Fibroblast of upper back skin (primary cell): ENCODE results near the gene MKKS.

Experiments used
- DNase-seq: peaks from one replicate; pipeline ENCODE4 v3.0.0-alpha.2; 2013

The MKKS gene

DNA sequence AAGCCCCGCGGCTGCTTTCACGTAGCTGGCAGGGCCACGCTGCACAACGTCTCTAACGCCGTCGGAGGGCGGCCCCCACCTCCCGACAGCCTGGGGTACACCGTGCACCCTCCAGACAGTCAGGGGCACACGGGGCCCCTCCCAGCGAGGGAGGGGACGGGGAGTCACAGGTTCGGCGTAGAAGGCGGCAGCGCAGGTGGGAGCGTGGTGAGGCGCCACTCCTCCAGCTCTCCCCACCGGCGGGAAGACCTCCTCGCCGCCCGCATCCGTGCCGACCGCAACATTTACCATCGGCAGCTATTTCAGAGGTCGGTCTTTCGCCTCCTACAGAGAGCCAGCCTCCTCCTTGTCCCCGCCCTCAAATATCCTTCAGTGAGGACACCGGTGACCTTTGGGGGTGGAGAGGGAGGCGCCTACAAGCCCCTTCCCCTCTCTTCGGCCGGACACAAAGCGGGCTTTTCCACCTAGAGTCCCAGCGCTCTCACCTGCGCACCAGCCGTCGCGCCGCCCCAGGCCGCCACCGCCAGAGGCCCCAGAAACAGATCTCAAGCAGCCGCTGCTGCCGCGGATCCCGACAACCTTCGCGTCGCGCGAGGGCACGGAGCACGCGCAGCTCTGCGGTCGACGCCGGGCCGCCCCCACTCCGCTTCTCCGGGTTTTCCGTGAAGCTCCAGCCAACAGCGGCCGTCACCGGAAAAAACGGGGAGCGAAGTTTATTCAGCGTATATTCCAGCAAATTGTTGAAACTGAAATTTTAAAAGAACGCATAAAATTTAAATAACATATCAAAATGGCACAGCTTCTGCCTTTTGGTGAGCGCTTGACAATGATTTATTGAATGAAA lies at the start of gene MKKS:
MKKS (minus strand) TSS at position 600 of the 844 bp plus-strand sequence. CDS start 20,708 bp downstream, outside the sequence.
- peak; percentile 89 for DNase-seq

DNA sequence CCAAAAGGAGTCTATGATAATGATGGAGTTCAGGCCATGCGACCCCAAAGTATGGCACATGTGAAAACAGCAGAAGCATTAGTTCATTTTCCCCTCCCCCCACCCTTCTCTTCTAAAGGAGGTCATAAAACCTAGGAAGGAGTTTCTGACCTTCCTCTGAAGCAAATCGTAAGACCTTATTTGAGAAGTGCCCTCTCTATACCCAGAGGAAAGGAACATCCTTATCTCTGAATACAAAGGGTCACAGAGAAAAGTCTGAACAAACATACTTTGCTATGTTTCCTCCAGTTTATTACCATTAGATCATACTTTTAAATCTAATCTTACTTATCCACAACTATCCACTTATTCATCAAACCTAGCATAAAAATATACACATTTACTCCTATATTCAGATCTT lies 49.7 kb upstream of the MKKS start:
- no peak for DNase-seq

DNA sequence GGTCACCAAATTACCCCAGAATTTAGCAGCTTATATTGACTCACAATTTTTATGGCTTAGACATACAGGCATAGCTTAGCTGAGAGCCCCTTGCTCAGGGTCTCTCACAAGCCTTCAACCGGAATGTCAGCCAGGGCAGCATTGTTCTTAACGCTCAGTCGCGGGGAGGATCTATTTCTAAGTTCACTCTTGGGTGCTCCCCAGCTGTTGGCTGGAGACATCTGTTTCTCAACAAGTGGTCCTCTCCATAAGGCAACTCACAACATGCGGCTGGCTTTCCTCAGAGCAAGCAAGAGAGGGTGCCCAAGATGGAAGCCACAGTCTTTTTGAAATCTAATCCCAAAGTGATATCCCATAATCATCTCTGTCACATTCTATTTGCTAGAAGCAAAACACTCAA lies 47.7 kb upstream of the MKKS start:
- no peak for DNase-seq

DNA sequence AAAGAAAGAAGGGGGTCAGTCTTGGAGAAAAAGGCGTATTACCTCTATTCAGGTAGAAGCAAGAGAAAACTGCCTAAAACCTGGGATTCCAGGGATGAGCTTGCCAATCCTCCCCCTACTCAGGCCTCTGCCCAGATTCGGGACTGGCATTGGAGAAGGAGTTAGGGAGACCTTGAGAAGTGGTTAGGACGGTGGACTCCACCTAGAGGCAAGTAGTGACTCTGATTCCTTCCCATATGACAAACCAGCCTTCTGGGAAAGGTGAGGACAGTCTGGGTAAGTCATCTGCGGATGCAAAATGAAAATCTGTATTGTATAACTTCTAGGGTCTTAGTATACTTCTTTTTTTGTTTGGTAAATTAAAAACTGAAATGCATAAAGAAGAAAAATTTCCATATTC lies 44.9 kb upstream of the MKKS start:
- no peak for DNase-seq

DNA sequence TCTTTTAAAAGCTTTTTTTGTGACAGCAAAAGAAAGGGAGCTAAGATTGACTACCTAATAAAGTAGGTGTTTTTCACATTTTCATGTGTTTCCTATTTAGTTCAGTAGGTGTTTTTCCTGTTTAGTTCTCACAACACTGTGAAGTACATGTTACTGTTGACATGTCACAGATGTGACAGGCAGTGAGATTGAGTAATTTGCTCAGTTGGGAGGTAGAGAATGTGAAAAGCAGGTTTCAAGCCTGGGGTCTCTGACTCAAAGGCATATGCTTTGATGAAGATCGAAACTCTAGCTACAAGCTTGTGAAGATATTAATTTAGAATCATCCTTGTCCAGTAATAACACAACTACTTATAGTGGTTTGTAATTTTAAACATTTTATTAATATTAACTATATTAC lies 44.2 kb upstream of the MKKS start:
- no peak for DNase-seq

DNA sequence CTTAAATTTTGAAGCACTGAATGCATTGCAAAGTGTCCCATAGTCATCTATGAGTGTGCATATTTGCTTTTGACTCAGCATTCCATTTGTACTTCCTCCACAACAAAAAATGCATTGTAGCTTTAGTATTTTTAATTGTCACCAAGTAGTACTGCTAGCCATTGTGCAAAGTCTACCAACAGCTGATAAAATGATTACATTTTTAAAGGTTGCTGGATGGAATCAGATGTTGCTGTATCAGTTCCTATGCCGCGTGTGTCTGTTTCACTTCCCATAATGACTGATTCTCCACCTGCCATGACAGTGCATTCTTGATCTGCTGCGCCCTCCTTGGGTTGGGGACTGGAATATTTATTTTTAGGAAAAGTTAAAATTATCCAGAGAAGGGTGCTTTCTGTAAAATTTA lies 42.3 kb upstream of the MKKS start:
- peak; percentile 21 for DNase-seq

DNA sequence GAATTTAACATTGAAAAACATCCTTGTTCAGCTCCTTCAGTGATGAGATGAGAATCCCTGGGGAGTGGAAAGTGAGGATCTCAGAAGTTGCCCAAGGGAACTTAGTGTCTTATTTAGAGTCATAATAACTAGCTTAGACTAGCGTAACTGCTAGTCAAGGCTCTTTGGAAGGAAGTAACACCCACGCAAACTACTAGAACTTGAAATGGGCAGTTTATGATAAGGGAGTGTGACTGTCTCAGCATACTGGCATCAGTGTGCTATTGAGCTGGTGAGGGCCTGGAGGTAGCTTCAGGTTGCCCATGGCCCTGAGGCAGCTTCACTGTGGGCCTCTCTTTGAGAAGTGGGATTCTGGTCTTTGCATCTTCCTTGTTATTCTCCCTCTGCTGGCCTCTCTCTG lies 41.2 kb upstream of the MKKS start:
- DNase-seq, result no peak

DNA sequence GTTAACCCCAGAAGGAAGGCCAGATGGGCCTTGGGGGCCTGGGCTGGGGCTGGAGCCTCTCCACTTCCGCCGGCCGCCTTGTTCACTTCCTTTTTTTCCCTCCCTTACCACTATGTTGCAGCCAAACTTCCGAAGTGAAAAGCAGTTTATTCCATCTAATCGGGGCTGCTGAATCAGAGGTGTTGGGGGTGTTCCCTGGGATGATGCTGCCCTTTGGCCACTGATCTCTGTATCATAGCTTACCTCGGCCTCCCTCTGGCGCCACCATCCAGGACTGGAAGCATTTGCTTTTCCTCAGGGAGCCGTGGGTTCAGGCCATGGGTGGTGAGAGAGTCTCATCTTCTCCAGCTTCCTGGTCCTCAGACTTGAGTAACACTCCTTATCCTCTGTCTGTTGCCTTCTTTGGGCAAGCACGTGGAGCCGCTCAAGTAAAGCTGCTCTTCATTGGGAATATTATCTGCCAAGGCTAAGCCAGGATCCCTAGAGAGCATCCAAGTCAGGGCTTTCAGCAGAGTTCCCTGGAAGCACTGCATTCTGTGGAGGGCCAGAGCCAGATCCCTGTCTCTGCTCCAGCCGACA lies 40.7 kb upstream of the MKKS start:
- no peak for DNase-seq

DNA sequence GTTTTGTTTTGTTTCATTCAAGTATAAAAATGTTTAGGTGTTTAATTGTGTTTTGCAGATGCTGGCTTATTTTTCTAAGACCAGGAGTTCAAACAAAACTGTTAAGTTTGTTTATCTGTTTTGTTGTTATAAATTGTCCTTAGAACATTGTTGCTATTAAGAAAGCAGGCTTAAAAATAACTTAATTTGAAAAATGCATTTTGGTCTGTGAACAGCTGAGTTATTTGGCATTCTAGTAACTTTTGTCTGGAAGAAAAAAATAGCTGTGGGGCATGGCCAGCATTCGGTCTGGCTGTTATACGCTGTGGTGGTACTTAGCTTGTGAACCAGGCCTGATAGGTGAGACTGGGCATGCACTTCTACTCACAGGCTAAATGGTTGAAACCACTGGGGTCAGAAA lies 38.8 kb upstream of the MKKS start:
- DNase-seq, result no peak

DNA sequence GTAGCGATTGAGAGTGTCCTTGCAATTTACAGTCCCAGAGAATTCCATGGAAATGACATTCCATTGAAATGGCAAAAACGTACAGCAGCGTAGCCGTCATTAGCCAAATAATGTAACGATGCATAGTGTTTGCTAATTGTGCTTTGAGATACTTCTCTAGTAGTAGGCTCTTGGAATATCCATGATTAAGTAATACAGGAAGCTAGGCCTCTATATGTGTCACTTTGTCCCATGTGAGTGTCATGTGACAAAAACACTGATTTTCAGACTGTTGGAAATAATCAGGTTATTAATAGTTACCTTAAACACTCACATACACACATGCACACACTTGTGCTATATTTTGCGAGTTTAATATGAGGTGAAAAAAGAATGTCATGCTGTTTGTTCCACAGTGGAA lies 36.3 kb upstream of the MKKS start:
- no peak for DNase-seq

DNA sequence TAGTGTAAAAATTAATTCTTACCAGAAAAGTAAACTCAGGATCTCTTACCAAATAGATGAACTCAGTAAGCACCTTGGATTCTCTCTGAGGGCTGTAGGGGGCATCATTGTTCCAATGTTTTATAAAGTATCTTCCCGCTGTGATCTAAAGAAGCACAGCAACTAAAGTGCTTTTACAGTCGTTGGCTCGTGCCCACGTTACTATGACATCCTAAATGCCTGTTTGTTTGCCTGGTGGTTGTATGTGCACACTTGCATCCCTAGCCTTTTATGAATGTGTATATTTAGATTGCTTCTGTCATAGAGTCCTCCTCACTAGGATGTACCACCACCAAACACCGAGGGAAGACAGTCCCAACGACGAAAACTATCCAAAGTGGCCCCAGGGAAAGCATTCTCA lies 35.6 kb upstream of the MKKS start:
- peak; percentile 80 for DNase-seq

DNA sequence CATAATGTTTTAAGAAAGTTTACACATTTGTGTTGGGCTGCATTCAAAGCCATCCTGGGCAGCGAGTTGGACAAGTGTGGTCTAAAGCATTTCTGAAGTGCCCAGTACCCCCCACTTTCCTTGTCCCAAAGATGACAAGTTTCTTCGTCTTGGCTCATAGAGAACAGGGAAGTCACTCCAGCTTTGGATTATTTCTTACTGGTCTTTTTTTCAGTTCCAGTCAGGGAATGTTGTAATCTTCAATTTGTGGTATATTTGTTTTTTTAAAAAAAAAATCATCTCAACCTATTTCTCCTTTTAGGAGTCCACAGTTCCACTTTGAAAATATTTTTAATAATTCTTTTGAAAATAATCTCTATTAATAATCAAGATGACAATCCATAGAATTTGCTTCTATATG lies 35.0 kb upstream of the MKKS start:
- no peak for DNase-seq

DNA sequence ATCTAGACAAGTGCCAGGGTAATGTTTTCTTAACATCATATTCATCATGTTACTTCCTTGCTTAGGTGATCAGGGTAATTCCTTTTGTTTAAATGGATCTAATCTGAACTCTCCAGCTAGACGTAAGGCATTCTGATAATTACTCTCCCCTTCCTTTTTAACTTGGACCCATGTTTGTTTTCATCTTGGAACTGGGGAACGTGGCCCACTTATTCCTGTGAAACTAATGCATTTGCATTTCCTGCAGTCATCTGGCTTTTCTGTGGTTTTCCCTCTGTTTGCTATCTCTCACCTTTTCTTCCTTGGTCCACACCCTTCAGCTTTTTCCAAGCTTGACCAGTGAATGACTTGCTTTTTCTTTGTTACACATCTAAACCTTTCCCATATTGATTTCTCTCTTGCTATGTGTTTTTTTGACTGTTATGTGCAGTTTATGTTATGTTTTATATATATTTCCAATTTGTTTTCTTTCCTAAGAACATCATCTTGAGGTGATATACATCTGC lies 34.4 kb upstream of the MKKS start:
- no peak for DNase-seq

DNA sequence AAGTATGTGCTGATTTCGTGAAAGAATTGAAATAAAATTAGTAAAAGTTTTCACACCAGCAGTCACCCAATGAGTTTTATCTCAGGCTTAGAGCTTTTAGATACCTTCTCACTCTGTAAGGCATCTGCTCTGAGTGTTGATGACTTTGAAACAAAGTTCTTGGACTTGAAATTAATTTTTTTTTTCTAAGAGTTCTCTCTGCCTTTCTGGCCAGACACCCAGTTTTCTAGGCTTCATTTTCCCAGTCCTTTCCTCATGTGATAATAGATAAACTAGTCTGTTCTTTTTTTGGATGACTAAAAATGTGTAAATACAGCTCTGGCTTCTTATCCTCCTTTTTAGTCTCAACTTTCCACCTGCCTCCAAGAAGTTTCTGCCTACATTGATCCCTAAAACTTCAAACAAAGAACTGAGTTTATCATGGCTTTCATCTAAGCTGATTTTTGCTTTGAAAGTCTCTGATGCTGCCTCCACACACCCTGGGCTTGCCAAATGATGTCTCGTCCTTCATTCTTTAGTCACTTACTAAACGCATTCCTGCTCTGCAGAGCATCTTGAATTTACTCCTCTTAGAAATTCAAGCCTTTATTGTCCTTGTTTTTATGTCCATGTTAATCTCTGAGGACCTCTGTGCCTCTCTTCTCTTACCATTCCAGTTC lies 33.8 kb upstream of the MKKS start:
- no peak for DNase-seq

DNA sequence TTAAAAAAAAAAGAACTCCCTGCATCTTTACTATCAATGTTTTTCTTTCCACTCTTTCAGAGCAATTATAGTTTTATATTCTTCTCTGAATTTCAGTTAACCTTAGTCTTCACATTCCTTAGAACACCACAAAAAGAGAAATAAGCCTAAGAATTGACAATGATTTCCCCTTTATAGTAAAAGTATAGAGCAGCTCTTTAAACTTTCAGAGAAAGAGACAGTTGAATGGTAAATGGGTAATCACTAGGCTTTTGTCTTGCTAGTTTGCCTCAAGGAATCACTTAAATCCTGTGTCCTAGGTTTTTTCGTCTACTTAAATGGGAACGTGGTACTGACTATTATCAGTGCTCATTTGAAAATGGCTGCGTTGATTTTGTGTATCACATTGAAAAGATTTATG lies 32.8 kb upstream of the MKKS start:
- no peak for DNase-seq

DNA sequence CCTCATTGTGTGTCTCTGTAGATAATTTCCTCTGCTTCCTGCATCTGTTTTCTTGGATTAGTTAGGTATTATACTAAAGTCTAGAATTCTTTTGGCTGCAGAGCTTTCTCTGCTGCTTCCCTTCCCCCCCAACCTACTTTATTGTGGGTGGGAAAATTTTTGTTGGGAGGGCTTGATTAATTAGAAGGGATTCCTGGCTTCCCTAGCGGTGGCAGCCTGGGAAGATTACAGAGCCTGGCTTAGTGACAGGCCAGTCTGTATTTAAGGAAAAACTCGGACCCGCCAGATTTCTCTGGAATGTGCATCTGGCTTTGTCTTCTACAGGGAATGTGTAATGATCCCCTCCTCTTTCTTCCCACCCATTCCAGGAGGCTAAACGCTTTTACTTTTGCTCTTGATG lies 32.3 kb upstream of the MKKS start:
- DNase-seq, result peak; percentile 75

DNA sequence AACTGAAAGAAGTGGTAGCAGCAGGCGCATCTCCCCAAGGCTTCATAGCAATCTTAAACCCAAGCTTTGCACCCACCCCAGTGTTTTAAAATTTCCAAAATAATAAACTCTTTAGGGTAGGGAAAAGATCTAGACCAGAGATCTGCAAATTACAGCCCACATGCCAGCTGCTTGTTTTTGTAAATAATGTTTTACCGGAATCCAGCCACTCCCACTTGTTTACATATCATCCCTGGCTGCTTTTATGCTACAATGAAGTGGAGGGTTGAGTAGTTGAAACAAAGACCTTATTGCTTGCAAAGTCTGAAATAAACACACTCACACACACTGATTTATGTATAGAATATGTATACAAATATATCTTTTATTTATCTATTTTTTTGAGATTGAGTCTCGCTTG lies 31.1 kb upstream of the MKKS start:
- no peak for DNase-seq

DNA sequence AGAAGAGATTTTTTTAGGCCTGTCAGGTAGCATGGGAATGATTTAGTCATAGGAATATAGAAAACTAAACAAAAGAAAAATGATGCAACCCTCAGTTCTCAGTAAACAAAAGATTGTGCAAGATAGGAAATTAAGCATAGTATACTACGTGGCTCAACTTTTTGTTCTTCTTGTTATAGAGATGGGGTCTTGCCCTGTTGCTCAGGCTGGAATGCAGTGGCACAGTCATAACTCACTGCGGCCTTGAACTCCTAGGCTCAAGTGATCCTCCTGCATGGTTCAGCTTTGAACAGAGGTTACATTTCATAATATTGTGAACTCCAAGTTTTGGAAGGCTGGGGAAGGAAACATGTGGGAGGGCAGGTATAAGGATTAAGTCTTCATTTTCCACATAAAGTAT lies 29.6 kb upstream of the MKKS start:
- no peak for DNase-seq

DNA sequence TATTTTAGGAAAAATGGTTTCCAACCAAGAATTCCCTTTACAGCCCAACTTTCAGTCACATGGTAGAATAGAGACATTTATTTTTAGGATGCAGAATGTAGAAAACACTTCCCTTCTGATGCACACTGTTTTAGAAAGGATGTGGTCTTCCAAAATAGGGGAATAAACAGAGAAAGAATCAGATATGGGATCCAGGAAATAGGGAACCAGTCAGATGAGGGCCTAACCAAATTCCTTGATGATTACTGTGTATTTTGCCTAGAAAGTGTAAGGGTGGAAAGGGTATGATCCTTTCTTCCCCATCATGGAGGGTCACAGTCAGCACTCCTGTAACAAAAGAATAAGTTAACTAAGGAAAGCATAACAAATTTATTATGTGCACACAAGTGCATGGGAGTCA lies 28.5 kb upstream of the MKKS start:
- no peak for DNase-seq

DNA sequence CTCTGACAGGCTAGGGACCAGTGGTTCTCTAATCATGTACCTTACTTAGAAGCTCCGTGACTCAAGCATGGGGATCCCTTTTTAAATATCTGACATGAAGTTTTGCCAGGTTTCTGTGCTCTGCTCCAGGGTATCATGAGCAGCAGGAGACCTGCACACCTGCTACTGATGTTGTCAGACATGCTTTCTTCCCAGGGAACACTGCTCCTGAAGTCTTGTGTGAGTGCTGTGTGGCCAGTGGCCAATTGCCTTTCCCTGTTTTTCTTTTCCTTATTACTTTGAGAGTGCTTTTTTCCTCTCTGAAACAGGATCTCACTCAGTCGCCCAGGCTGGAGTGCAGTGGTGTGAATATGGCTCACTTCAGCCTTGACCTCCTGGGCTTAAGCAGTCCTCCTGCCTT lies 27.5 kb upstream of the MKKS start:
- no peak for DNase-seq

DNA sequence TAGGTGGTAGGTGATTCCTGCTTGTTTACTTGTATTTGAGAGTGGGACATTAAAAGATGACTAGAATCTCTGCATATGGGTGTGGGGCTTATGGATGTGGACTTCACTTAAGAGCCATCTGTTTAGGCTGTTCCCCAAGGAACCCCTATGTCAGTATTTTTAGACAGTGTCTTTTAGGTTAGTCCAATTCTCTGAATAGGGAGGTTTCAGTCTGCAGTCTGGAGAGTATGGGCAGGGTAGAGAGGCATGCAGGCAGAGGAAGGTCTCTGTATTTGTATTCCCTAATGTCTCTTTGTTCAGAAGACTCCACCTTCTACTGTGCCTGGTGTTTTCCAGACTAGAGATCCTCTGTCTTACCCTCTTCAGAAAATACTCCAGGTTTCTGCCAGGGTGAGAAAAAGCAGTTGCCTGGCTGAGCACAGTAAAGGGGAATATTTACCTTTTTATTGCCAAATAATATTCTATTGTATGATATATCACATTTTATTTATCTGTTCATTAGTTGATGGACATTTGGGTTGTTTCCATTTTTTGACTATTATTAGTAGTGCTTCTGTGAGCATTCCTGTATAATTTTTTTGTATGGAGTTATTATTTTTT lies 20.2 kb upstream of the MKKS start:
- DNase-seq, result no peak

DNA sequence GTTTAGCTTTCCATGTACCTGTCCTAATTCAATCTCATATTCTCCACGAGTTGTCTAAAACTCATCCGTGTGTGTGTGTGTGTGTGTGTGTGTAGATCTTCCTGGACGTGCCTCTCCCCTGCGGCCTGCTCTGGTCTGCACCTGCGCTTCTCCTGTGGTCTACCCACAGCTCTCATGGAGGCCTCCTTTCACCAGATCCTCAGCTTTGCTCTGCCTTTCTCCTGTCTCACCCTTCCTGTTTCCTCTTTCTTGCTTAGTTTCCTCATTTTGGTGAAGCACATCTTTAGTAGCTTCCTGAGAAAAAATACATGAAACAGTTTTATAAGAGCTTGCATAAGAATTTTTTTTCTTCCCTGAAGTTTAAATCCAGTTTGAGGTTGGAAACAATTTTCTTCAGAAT lies 19.2 kb upstream of the MKKS start:
- DNase-seq, result no peak

DNA sequence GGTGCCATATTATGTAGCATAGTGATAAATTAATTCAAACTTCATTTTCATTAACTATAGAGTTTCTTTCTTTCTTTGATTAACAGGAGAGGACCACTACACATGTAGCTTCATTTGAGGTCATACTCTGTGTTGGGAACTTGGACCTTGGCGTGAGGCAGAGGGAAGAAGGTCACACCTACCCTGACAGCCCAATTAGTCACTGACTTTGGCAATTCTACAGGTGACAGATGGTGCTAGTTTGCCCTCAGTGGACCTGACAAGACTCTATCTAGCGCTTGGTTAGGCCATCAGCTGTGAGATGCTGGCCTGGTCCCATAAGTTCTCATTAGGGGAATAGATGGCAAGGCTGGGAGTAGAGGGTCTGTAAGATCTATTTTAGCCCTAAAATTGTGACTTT lies 15.2 kb upstream of the MKKS start:
- no peak for DNase-seq
